Measurements from ENCODE around the gene TLE4.

TLE4 gene

GRCh38 chr9:79570448-79571308 is 1.1 kb upstream of the TLE4 start:
- peak in 1 of 4 experiments; percentile 23 for DNase-seq (ENCODE audit: low read depth in 4 of 4, low spot score in 1 of 4)

GRCh38 chr9:79572032-79572607 is 355 bp downstream of the TLE4 start:
- DNase-seq (ENCODE audit: low read depth in 4 of 4, low spot score in 1 of 4), result no peak

GRCh38 chr9:79572608-79573411 is 1.0 kb downstream of the TLE4 start:
- peak in 1 of 4 experiments; percentile 22 for DNase-seq (ENCODE audit: low read depth in 4 of 4, low spot score in 1 of 4)

GRCh38 chr9:79573412-79573923 is 1.7 kb downstream of the TLE4 start:
- peak in 1 of 4 experiments; percentile 19 for DNase-seq (ENCODE audit: low read depth in 4 of 4, low spot score in 1 of 4)

GRCh38 chr9:79574136-79574535 is 2.4 kb downstream of the TLE4 start:
- no peak for DNase-seq (ENCODE audit: low read depth in 4 of 4, low spot score in 1 of 4)

- no peak for DNase-seq (ENCODE audit: low read depth in 4 of 4, low spot score in 1 of 4)
These were observed 3.0 kb downstream of the TLE4 start for GRCh38 chr9:79574781-79575180.

- no peak for DNase-seq (ENCODE audit: low read depth in 4 of 4, low spot score in 1 of 4)
These were observed 3.8 kb downstream of the TLE4 start for GRCh38 chr9:79575547-79575946.

- no peak for DNase-seq (ENCODE audit: low read depth in 4 of 4, low spot score in 1 of 4)
These were observed 6.4 kb downstream of the TLE4 start for GRCh38 chr9:79577969-79578723.

GRCh38 chr9:79578891-79579290 is 7.1 kb downstream of the TLE4 start:
- no peak for DNase-seq (ENCODE audit: low read depth in 4 of 4, low spot score in 1 of 4)

GRCh38 chr9:79579624-79580023 is 7.9 kb downstream of the TLE4 start:
- no peak for DNase-seq (ENCODE audit: low read depth in 4 of 4, low spot score in 1 of 4)

GRCh38 chr9:79580055-79580454 is 8.3 kb downstream of the TLE4 start:
- no peak for DNase-seq (ENCODE audit: low read depth in 4 of 4, low spot score in 1 of 4)

- DNase-seq (ENCODE audit: low read depth in 4 of 4, low spot score in 1 of 4), result no peak
These were observed 9.6 kb downstream of the TLE4 start for GRCh38 chr9:79581388-79581787.

GRCh38 chr9:79581794-79582193 is 10.0 kb downstream of the TLE4 start:
- no peak for DNase-seq (ENCODE audit: low read depth in 4 of 4, low spot score in 1 of 4)

GRCh38 chr9:79583952-79584654 is 12.3 kb downstream of the TLE4 start:
- no peak for DNase-seq (ENCODE audit: low read depth in 4 of 4, low spot score in 1 of 4)

- no peak for DNase-seq (ENCODE audit: low read depth in 4 of 4, low spot score in 1 of 4)
These were observed 12.9 kb downstream of the TLE4 start for GRCh38 chr9:79584655-79584982.

- no peak for DNase-seq (ENCODE audit: low read depth in 4 of 4, low spot score in 1 of 4)
These were observed 16.9 kb downstream of the TLE4 start for GRCh38 chr9:79588488-79589223.

GRCh38 chr9:79591458-79591857 is 19.7 kb downstream of the TLE4 start:
- no peak for DNase-seq (ENCODE audit: low read depth in 4 of 4, low spot score in 1 of 4)

GRCh38 chr9:79592726-79593493 is 21.1 kb downstream of the TLE4 start:
- DNase-seq (ENCODE audit: low read depth in 4 of 4, low spot score in 1 of 4), result no peak

Measured in stimulated activated CD4-positive, alpha-beta T cell treated with anti-CD3 and anti-CD28 coated beads, Interleukin-1b, Interleukin-23, amount 100 ng/mL, for 24 hours (primary cell).